HG02678 (cell line): Measurements from ENCODE around the gene OSTN.

Experiments
- ATAC-seq: cut with Tn5 transposase; IDR thresholded peaks from one replicate; pipeline ENCODE4 v1.9.1; 2021; ENCODE audit warnings: mild to moderate bottlenecking, moderate library complexity; ENCODE audit not compliant: unreplicated experiment

The OSTN gene

DNA sequence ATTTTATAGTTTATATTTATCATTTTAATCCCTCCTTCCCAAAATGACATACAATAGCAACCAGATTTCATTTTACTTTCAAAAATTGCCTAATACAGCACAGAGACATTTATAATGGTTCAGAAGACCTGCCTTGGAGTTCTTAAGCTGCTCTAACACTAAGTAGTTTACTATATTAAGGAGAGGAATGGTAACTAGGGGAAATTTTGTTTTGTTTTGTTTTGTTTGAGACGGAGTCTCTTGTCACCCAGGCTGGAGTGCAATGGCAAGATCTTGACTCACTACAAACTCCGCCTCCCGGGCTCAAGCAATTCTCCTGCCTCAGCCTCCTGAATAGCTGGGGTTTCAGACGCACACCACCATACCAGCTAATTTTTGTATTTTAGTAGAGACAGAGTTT, 107.4 kb downstream of the OSTN start:
- ATAC-seq = no peak

DNA sequence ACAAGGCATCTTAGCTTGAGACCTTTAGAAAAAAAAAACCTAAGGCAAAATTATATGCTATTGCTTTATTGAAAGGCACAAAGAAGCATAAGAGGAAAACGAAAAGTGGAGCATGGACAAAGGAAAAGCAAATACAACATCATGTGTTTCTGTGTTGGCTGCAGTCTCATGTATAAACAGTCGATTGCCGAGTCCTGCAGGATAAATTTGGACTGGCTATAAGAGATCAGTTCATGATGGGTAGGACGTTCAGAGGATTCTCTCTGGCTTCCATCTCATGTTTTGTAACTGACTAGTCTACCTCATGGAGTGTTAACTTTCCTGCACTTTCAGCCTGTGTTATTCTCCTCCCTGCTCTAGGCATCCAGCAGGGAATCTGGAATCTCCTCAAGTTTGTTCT, 108.3 kb downstream of the OSTN start:
- ATAC-seq = no peak

DNA sequence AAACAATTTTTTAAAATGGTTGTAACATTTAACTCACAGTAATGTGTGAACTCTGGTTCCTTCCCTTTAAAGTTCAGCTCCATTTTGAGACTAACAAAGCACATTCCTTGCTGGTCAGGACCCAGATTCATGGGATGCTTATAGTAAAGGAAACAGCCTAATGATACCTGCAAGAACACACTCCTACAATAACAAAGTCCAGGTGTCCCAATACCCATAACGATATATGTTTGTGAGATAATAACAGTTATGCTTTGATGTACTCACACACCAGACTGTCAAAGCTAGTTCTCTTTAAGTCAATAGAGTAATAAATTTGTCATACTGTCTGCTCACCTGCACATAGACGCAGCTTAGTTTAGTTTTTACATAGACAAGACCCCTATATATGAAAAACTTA, 114.3 kb downstream of the OSTN start:
- no peak for ATAC-seq

DNA sequence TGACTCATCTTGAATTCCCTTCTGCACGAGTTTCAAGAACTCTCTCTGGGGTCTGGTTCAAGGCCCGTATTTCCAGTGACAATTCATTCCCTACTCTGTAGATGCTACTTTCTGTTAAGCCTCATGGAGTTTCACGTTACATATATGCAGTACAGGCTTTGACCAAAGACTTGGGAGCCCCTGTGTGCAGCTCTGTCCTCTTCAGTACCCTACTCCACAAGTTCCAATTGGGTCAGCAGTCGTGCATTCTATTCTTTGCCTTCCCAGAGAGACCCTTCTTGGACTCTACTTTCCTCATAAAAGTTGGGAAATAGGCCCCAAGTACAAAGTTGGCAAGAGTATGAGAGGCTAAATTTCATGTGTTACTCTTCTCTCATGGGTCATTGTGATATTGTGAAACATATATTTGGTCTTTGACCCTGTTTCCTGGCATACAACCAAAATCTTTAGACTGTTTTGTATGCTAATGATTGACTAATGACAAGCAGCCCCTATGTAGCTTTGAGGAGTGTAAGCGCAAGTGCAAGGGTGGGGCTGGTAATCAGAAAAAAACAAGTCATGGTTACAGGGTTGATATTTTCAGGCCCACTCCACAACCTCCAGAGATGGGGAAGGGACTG, 115.2 kb downstream of the OSTN start:
- no peak for ATAC-seq
